H9 (cell line): ENCODE data around the gene SERPIND1. TPM values are rescaled to one million over a fixed set of nuclear protein-coding genes. Genes with fewer than 3 reads are reported as not detected.
"Not testable (repeated sequence)": the region's sequence is repeated elsewhere in the genome, so short reads cannot be mapped to it uniquely, and the experiment has no call there.

Source experiments
- DNase-seq: peaks from one replicate; pipeline ENCODE4 v3.0.0-alpha.2; 2017
- H2AFZ ChIP-seq: one replicate; pipeline ENCODE4 v1.6.1; 2013; ENCODE audit warnings: mild to moderate bottlenecking, low read length, control low read depth, moderate library complexity
- H2AK5ac ChIP-seq: 2 replicates; pipeline ENCODE4 v1.6.1; 2013; ENCODE audit warnings: low read length, control low read depth, mixed read lengths; ENCODE audit not compliant: insufficient read length
- H2BK120ac ChIP-seq: one replicate; pipeline ENCODE4 v1.6.1; 2013; ENCODE audit warnings: low read depth, mild to moderate bottlenecking, low read length, control low read depth, inconsistent platforms; ENCODE audit not compliant: poor library complexity, severe bottlenecking
- H2BK12ac ChIP-seq: 2 replicates; pipeline ENCODE4 v1.6.1; 2013; ENCODE audit warnings: low read length, control low read depth, mixed read lengths, low read depth; ENCODE audit not compliant: insufficient read length
- H2BK15ac ChIP-seq: 2 replicates; pipeline ENCODE4 v1.6.1; 2013; ENCODE audit warnings: low read depth, low read length, control low read depth
- H2BK20ac ChIP-seq: one replicate; pipeline ENCODE4 v1.6.1; 2013; ENCODE audit warnings: low read depth, mild to moderate bottlenecking, low read length, control low read depth, inconsistent platforms; ENCODE audit not compliant: poor library complexity, severe bottlenecking
- H2BK5ac ChIP-seq: 2 replicates; pipeline ENCODE4 v1.6.1; 2013; ENCODE audit warnings: low read length, control low read depth, mixed read lengths; ENCODE audit not compliant: insufficient read length
- H3K14ac ChIP-seq: 2 replicates; pipeline ENCODE4 v1.6.1; 2013; ENCODE audit warnings: low read length, control low read depth; ENCODE audit not compliant: insufficient read depth
- H3K18ac ChIP-seq: 2 replicates; pipeline ENCODE4 v1.6.1; 2013; ENCODE audit warnings: low read depth, mild to moderate bottlenecking, mixed read lengths, low read length, control low read depth; ENCODE audit not compliant: insufficient read length
- H3K23ac ChIP-seq: 2 replicates; pipeline ENCODE4 v1.6.1; 2013; ENCODE audit warnings: low read length, control low read depth, mixed read lengths, low read depth; ENCODE audit not compliant: insufficient read length
- H3K23me2 ChIP-seq: 2 replicates; pipeline ENCODE4 v1.6.1; 2013; ENCODE audit warnings: low read depth, mild to moderate bottlenecking, mixed read lengths, low read length, control low read depth; ENCODE audit not compliant: insufficient read length, poor library complexity, severe bottlenecking
- H3K27ac ChIP-seq: 2 replicates; pipeline ENCODE4 v1.5.1; 2013; ENCODE audit warnings: low read length, control low read depth, mixed read lengths, low read depth; ENCODE audit not compliant: insufficient read length
- H3K27me3 ChIP-seq: 2 replicates; pipeline ENCODE4 v1.6.1; 2013; ENCODE audit warnings: low read length, control low read depth, inconsistent platforms; ENCODE audit not compliant: insufficient read depth
- H3K4ac ChIP-seq: 2 replicates; pipeline ENCODE4 v1.6.1; 2013; ENCODE audit warnings: low read depth, mild to moderate bottlenecking, control low read depth, inconsistent platforms, low read length, moderate library complexity
- H3K4me1 ChIP-seq: 2 replicates; pipeline ENCODE4 v1.6.1; 2013; ENCODE audit warnings: low read length, control low read depth, inconsistent platforms; ENCODE audit not compliant: insufficient read depth
- H3K4me2 ChIP-seq: 2 replicates; pipeline ENCODE4 v1.6.1; 2013; ENCODE audit warnings: low read length, control low read depth, mixed read lengths; ENCODE audit not compliant: insufficient read length, insufficient read depth
- H3K56ac ChIP-seq: 2 replicates; pipeline ENCODE4 v1.6.1; 2013; ENCODE audit warnings: low read depth, mild to moderate bottlenecking, mixed read lengths, low read length, control low read depth; ENCODE audit not compliant: insufficient read length
- H3K79me1 ChIP-seq: 2 replicates; pipeline ENCODE4 v1.6.1; 2013; ENCODE audit warnings: low read depth, mild to moderate bottlenecking, moderate library complexity, low read length, control low read depth, inconsistent platforms; ENCODE audit not compliant: insufficient read depth, poor library complexity, severe bottlenecking
- H3K79me2 ChIP-seq: 2 replicates; pipeline ENCODE4 v1.6.1; 2013; ENCODE audit warnings: low read length, control low read depth, inconsistent platforms; ENCODE audit not compliant: insufficient read depth
- H3K9ac ChIP-seq: 2 replicates; pipeline ENCODE4 v1.6.1; 2013; ENCODE audit warnings: low read length, control low read depth, mixed read lengths; ENCODE audit not compliant: insufficient read length; ENCODE audit errors: extremely low read depth
- H3K9me3 ChIP-seq: one replicate; pipeline ENCODE4 v1.6.1; 2013; ENCODE audit warnings: low read depth, low read length, inconsistent platforms; ENCODE audit not compliant: control insufficient read depth
- H3T11ph ChIP-seq: one replicate; pipeline ENCODE4 v1.6.1; 2013; ENCODE audit warnings: mild to moderate bottlenecking, low read length, control low read depth, inconsistent platforms
- H4K20me1 ChIP-seq: one replicate; pipeline ENCODE4 v1.6.1; 2013; ENCODE audit not compliant: control insufficient read depth, insufficient read length, insufficient read depth
- H4K5ac ChIP-seq: 2 replicates; pipeline ENCODE4 v1.6.1; 2013; ENCODE audit warnings: low read depth, mild to moderate bottlenecking, mixed read lengths, low read length, control low read depth; ENCODE audit not compliant: insufficient read length
- H4K8ac ChIP-seq: replicated peaks from 2 replicates; pipeline ENCODE4 v1.6.1; 2013; ENCODE audit warnings: low read length, control low read depth, mixed read lengths, low read depth; ENCODE audit not compliant: insufficient read length
- H4K91ac ChIP-seq: 2 replicates; pipeline ENCODE4 v1.6.1; 2013; ENCODE audit warnings: low read depth, mild to moderate bottlenecking, moderate library complexity, mixed read lengths, low read length, control low read depth; ENCODE audit not compliant: insufficient read length
- H3K27ac Mint-ChIP-seq, 3 experiments: 2 replicates in 2 of 3; 3 replicates in 1 of 3; pipeline ENCODE4 v1.8.0; 2020 to 2021; ENCODE audit warnings: mixed read lengths in 3 of 3, mild to moderate bottlenecking in 1 of 3, moderate library complexity in 1 of 3
- H3K27me3 Mint-ChIP-seq: 2 replicates; pipeline ENCODE4 v1.8.0; 2021; ENCODE audit warnings: low read depth, mild to moderate bottlenecking, moderate library complexity, mixed read lengths
- H3K36me3 Mint-ChIP-seq, 3 experiments: 2 replicates in 2 of 3; 3 replicates in 1 of 3; pipeline ENCODE4 v1.8.0; 2020 to 2021; ENCODE audit warnings: low read depth in 3 of 3, mixed read lengths in 3 of 3; ENCODE audit not compliant: insufficient read depth in 1 of 3
- H3K4me1 Mint-ChIP-seq, 2 experiments: 2 replicates each; pipeline ENCODE4 v1.8.0; 2020; ENCODE audit warnings: mixed read lengths in 2 of 2
- H3K4me3 Mint-ChIP-seq, 2 experiments: 2 replicates in 1 of 2; 3 replicates in 1 of 2; pipeline ENCODE4 v1.8.0; 2020 to 2021; ENCODE audit warnings: mild to moderate bottlenecking in 2 of 2, mixed read lengths in 2 of 2, moderate library complexity in 1 of 2
- H3K9me3 Mint-ChIP-seq, 2 experiments: 2 replicates in 1 of 2; 3 replicates in 1 of 2; pipeline ENCODE4 v1.8.0; 2020; ENCODE audit warnings: mild to moderate bottlenecking in 2 of 2, mixed read lengths in 2 of 2, moderate library complexity in 1 of 2
- WGBS: extraction: QIAGEN DNeasy Blood & Tissue Kit; methylation state at CpG from one replicate; pipeline ENCODE4 v1.1.7; 2013; ENCODE audit warnings: missing lambda C conversion rate, low lambda C conversion rate, mixed read lengths; ENCODE audit not compliant: insufficient read length; ENCODE audit errors: extremely low coverage; 5-methylcytosine and 5-hydroxymethylcytosine counted together
- total RNA-seq: library from RNA; stranded (reverse); gene quantifications from 2 replicates; pipeline ENCODE4 v1.2.1, GENCODE V29; 2021
- TF ChIP-seq, protein P1 (sequence below): fragments of 200-600 bp; sonication (generic); conservative IDR thresholded peaks from 3 replicates; pipeline ENCODE4 v1.8.0; 2021; ENCODE audit warnings: antibody characterized with exemption, mild to moderate bottlenecking

The SERPIND1 gene
- total RNA-seq, 1 experiment from 2014 or later: not detected

DNA sequence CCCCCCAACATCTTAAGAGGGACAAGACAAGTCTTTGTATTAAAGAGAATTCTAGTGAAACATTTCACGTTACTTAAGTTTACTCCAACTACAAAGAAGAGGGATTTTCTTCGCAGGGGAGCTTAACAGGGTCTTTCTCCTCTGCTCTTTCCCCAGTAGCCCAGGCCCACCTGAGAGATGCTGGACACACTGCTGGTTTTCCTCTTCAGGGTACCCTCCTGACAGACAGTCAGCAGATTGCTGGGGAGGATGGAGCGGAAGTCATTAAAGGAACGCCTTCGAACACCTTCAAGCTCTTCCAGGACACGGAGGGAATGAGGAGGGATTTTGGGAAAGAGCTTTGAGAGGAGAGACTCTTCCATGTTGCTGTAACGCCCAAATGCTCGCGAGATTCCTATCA lies 45.6 kb downstream of the SERPIND1 start:
- Histone ChIP-seq H3K9ac (no peak overlapping the region), H3K4ac (no peak overlapping the region), H4K5ac (no peak overlapping the region), H3K4me1 (no peaks in the 10 kb centered on the region), H2BK120ac (no peak overlapping the region), H4K8ac (no peak overlapping the region), H3K27ac (no peak overlapping the region), H3K4me2 (no peak overlapping the region), H2AFZ (no peak overlapping the region), H2BK20ac (no peak overlapping the region), H3K9me3 (no peaks in the 10 kb centered on the region), H3K18ac (no peak overlapping the region), H3K56ac (no peak overlapping the region), H3K14ac (no peak overlapping the region), H2BK5ac (no peak overlapping the region), H4K91ac (no peak overlapping the region), H3K23ac (no peak overlapping the region), H3K79me2 (no peaks in the 10 kb centered on the region), H3K27me3 (no peaks in the 10 kb centered on the region), H4K20me1 (no peaks in the 10 kb centered on the region), H2AK5ac (no peak overlapping the region), H3K79me1 (no peaks in the 10 kb centered on the region), H3K23me2 (no peaks in the 10 kb centered on the region), H2BK15ac (no peak overlapping the region), H3T11ph (no peak overlapping the region), H2BK12ac (no peak overlapping the region)
- H3K4me3 Mint-ChIP-seq: no peak overlapping the region
- no peak for DNase-seq
- no peaks in the 10 kb centered on the region for H3K9me3 Mint-ChIP-seq
- no peaks in the 10 kb centered on the region for H3K4me1 Mint-ChIP-seq
- peaks cover 0 to 37% (median under 1%) of the 10 kb centered on the region in 3 experiments; a peak in 2 of 7 replicates for H3K36me3 Mint-ChIP-seq
- TF ChIP-seq, protein P1, sequence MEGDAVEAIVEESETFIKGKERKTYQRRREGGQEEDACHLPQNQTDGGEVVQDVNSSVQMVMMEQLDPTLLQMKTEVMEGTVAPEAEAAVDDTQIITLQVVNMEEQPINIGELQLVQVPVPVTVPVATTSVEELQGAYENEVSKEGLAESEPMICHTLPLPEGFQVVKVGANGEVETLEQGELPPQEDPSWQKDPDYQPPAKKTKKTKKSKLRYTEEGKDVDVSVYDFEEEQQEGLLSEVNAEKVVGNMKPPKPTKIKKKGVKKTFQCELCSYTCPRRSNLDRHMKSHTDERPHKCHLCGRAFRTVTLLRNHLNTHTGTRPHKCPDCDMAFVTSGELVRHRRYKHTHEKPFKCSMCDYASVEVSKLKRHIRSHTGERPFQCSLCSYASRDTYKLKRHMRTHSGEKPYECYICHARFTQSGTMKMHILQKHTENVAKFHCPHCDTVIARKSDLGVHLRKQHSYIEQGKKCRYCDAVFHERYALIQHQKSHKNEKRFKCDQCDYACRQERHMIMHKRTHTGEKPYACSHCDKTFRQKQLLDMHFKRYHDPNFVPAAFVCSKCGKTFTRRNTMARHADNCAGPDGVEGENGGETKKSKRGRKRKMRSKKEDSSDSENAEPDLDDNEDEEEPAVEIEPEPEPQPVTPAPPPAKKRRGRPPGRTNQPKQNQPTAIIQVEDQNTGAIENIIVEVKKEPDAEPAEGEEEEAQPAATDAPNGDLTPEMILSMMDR: no peak
- no peak overlapping the region; a peak in 1 of 7 replicates for H3K27ac Mint-ChIP-seq
- no peaks in the 10 kb centered on the region for H3K27me3 Mint-ChIP-seq
- no CpG with 5 or more reads among the region's 9 CpGs for WGBS

DNA sequence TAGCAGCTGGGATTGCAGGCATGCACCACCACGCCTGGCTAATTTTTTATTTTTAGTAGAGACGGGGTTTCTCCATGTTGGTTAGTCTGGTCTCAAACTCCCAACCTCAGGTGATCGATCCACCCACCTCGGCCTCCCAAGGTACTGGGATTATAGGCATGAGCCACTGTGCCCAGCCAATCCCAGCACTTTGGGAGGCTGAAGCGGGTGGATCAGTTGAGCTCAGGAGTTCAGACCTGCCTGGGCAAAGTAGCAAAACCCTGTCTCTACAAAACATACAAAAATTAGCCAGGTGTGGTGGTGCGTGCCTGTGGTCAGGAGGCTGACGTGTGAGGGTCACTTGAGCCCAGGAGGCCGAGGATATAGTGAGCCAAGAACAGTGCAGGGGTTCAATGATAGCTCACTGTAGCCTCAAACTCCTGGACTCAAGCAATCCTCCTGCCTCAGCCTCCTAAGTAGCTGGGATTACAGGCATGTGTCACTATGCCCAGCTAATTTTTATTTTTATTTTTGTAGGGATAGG lies 47.9 kb downstream of the SERPIND1 start:
- H3K4ac ChIP-seq, DNase-seq, H2BK20ac ChIP-seq, H3K18ac ChIP-seq, H3K14ac ChIP-seq, H2BK15ac ChIP-seq, H3K27ac ChIP-seq, H3K79me2 ChIP-seq, H3K4me1 Mint-ChIP-seq, H4K5ac ChIP-seq, H2BK5ac ChIP-seq, H3K9me3 Mint-ChIP-seq, H3K79me1 ChIP-seq, H3T11ph ChIP-seq, H2BK12ac ChIP-seq, H3K56ac ChIP-seq, H3K27me3 Mint-ChIP-seq, H3K9me3 ChIP-seq, H2AFZ ChIP-seq, H4K8ac ChIP-seq, H3K4me3 Mint-ChIP-seq, H3K27me3 ChIP-seq, H3K27ac Mint-ChIP-seq, H3K4me2 ChIP-seq, H3K4me1 ChIP-seq, H3K23me2 ChIP-seq, H3K9ac ChIP-seq, H4K91ac ChIP-seq, H4K20me1 ChIP-seq, H2BK120ac ChIP-seq, H2AK5ac ChIP-seq, H3K23ac ChIP-seq: not testable (repeated sequence)
- no CpG with 5 or more reads among the region's 8 CpGs for WGBS
- peaks cover 0 to 42% (median 4%) of the 10 kb centered on the region in 3 experiments; a peak in 2 of 7 replicates for H3K36me3 Mint-ChIP-seq
